WTC11 (cell line): ENCODE results near the gene AHRR.

Source experiments
- CREB1 ChIP-seq: sonication (generic); formaldehyde crosslinking; IDR thresholded peaks from 2 replicates; pipeline ENCODE4 v1.8.0; 2023; ENCODE audit warnings: mild to moderate bottlenecking, missing genetic modification reagents
- JUN ChIP-seq: sonication (generic); formaldehyde crosslinking; IDR thresholded peaks from 2 replicates; pipeline ENCODE4 v1.8.0; 2023; ENCODE audit warnings: mild to moderate bottlenecking, missing genetic modification reagents
- SP1 ChIP-seq: sonication (generic); formaldehyde crosslinking; conservative IDR thresholded peaks from 2 replicates; pipeline ENCODE4 v1.8.1; 2022; ENCODE audit warnings: missing genetic modification reagents
- TP53 ChIP-seq: sonication (generic); formaldehyde crosslinking; IDR thresholded peaks from 2 replicates; pipeline ENCODE4 v1.8.1; 2023; ENCODE audit warnings: mild to moderate bottlenecking, missing genetic modification reagents
- ZNF671 ChIP-seq: fragments of 250-450 bp; sonication (Bioruptor Pico); IDR thresholded peaks from 2 replicates; pipeline ENCODE4 v1.8.0; 2021; ENCODE audit warnings: mild to moderate bottlenecking
- TF ChIP-seq, protein P1 (sequence below): sonication (generic); formaldehyde crosslinking; IDR thresholded peaks from 2 replicates; pipeline ENCODE4 v1.8.1; 2023; ENCODE audit warnings: mild to moderate bottlenecking, missing genetic modification reagents, moderate library complexity
- TF ChIP-seq, protein P2 (sequence below): fragments of 200-600 bp; IDR thresholded peaks from 2 replicates; pipeline ENCODE4 v1.8.0; 2022; ENCODE audit warnings: antibody characterized with exemption
- TF ChIP-seq, protein P3 (sequence below): sonication (generic); formaldehyde crosslinking; IDR thresholded peaks from 2 replicates; pipeline ENCODE4 v1.8.1; 2023; ENCODE audit warnings: mild to moderate bottlenecking, moderate library complexity, missing genetic modification reagents
- TF ChIP-seq, protein P4 (sequence below): sonication (generic); formaldehyde crosslinking; IDR thresholded peaks from 2 replicates; pipeline ENCODE4 v1.8.0; 2022; ENCODE audit warnings: mild to moderate bottlenecking, missing genetic modification reagents

DNA sequence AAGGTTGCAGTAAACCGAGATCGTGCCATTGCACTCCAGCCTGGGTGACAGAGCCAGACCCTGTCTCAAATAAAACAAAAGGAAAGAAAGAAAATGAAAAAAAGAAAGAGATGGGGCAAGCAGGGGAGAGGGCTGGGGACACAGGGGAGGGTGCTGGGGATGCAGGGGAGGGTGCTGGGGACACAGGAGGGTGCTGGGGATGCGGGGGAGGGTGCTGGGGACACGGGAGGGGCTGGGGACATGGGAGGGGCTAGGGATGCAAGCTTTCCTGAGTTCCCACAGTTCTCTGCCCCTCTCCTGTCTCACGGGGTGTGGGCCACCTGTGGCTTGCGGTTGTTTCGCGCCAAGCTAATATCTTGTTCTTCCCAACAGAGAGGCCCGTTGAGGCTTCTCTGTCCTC is 42.9 kb upstream of the AHRR start:
- TF ChIP-seq, protein P1, sequence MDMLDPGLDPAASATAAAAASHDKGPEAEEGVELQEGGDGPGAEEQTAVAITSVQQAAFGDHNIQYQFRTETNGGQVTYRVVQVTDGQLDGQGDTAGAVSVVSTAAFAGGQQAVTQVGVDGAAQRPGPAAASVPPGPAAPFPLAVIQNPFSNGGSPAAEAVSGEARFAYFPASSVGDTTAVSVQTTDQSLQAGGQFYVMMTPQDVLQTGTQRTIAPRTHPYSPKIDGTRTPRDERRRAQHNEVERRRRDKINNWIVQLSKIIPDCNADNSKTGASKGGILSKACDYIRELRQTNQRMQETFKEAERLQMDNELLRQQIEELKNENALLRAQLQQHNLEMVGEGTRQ, result no peak
- TF ChIP-seq, protein P2, sequence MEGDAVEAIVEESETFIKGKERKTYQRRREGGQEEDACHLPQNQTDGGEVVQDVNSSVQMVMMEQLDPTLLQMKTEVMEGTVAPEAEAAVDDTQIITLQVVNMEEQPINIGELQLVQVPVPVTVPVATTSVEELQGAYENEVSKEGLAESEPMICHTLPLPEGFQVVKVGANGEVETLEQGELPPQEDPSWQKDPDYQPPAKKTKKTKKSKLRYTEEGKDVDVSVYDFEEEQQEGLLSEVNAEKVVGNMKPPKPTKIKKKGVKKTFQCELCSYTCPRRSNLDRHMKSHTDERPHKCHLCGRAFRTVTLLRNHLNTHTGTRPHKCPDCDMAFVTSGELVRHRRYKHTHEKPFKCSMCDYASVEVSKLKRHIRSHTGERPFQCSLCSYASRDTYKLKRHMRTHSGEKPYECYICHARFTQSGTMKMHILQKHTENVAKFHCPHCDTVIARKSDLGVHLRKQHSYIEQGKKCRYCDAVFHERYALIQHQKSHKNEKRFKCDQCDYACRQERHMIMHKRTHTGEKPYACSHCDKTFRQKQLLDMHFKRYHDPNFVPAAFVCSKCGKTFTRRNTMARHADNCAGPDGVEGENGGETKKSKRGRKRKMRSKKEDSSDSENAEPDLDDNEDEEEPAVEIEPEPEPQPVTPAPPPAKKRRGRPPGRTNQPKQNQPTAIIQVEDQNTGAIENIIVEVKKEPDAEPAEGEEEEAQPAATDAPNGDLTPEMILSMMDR, result no peak
- TF ChIP-seq, protein P3, sequence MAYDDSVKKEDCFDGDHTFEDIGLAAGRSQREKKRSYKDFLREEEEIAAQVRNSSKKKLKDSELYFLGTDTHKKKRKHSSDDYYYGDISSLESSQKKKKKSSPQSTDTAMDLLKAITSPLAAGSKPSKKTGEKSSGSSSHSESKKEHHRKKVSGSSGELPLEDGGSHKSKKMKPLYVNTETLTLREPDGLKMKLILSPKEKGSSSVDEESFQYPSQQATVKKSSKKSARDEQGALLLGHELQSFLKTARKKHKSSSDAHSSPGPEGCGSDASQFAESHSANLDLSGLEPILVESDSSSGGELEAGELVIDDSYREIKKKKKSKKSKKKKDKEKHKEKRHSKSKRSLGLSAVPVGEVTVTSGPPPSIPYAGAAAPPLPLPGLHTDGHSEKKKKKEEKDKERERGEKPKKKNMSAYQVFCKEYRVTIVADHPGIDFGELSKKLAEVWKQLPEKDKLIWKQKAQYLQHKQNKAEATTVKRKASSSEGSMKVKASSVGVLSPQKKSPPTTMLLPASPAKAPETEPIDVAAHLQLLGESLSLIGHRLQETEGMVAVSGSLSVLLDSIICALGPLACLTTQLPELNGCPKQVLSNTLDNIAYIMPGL, result no peak
- TF ChIP-seq, protein P4, sequence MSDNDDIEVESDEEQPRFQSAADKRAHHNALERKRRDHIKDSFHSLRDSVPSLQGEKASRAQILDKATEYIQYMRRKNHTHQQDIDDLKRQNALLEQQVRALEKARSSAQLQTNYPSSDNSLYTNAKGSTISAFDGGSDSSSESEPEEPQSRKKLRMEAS (CRISPR knock-in tag), result no peak
- TF ChIP-seq TP53 (CRISPR knock-in tag), result no peak
- TF ChIP-seq JUN (CRISPR knock-in tag), result no peak
- TF ChIP-seq CREB1 (CRISPR knock-in tag), result no peak
- no peak for TF ChIP-seq SP1
- no peak for TF ChIP-seq ZNF671 (CRISPR knock-in tag)
